ENCODE results near the gene SLC43A3.

The SLC43A3 gene

DNA sequence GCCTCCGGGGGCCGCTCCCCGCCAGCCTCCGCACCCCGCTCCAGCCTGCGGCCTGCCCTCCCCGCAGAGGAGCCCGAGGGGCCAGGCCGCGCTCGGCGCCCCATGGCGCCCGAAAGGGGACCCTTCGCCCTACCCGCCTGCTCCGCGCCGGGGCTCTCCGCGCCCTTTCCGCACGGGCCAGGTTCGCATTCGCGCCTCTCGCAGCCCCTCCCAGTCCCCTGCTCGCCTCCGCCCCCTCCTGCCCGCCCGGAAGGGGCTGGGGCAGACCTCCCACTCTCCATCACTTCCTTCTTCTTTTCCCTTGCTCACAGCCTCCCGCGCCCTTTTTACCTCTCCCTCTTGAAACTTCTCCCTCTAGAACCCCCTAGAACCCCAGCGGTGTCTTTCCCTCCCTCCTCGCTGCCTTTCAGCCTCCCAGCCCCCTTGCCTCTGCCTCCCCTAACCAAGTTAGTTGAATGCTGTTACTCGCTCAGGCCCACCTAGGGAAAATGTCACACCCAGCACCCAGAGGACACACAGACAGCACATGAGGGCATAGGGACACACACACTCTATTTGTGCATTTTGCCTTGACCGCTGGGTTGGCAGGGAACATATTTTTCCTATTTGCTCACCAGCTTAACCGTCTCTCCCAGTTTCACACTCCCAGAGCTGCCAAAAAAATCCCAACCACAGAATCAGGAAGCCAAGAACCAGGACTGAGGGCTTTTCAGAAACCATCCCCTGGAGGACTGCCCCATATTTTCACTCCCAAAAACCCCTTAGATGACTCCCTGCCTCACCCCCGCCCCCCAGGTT, at the start of gene SLC43A3:
SLC43A3 (minus strand) TSS at position 193 of the 798 bp plus-strand sequence. CDS start 949 bp downstream, outside the sequence.
- DNase-seq (ENCODE audit: extremely low spot score, insufficient read length, low read depth), result peak; percentile 51
- peak; percentile 92 for FAIRE-seq

DNA sequence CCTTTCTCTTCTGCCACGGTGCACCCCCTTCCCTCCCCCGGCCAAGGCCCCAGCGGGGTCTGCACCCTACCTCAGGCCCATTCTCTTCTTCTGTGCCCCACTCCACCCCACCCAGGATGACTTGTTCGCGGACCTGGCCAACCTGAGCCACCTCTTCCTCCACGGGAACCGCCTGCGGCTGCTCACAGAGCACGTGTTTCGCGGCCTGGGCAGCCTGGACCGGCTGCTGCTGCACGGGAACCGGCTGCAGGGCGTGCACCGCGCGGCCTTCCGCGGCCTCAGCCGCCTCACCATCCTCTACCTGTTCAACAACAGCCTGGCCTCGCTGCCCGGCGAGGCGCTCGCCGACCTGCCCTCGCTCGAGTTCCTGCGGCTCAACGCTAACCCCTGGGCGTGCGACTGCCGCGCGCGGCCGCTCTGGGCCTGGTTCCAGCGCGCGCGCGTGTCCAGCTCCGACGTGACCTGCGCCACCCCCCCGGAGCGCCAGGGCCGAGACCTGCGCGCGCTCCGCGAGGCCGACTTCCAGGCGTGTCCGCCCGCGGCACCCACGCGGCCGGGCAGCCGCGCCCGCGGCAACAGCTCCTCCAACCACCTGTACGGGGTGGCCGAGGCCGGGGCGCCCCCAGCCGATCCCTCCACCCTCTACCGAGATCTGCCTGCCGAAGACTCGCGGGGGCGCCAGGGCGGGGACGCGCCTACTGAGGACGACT, 49.3 kb upstream of the SLC43A3 start:
- FAIRE-seq, result peak; percentile 47
- DNase-seq (ENCODE audit: extremely low spot score, insufficient read length, low read depth), result no peak

- DNase-seq (ENCODE audit: extremely low spot score, insufficient read length, low read depth) (no peak), FAIRE-seq (peak; percentile 80)
These were observed 48.7 kb upstream of the SLC43A3 start for GRCh38 chr11:57475671-57476046.

GRCh38 chr11:57475191-57475590, 48.3 kb upstream of the SLC43A3 start:
- FAIRE-seq (no peak), DNase-seq (ENCODE audit: extremely low spot score, insufficient read length, low read depth) (no peak)

DNA sequence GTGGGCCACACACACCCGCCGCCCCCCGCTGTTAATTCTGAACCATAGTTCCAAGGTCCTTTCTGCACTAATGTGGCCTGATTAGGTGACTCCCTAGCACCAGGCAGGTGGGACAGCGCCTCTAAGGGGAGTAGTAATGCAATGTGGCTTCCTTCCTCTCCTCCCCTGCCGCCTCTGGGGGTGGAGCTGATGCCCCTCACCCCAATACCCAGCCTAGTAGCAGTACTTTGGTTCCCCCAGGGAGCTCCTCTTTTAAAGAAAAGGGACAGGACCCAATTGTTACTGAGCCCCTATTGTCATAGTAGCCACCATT, 47.8 kb upstream of the SLC43A3 start:
- no peak for DNase-seq (ENCODE audit: extremely low spot score, insufficient read length, low read depth)
- no peak for FAIRE-seq

- FAIRE-seq (no peak), DNase-seq (ENCODE audit: extremely low spot score, insufficient read length, low read depth) (no peak)
These were observed 47.3 kb upstream of the SLC43A3 start for GRCh38 chr11:57474017-57474802.

GRCh38 chr11:57473285-57473841, 46.4 kb upstream of the SLC43A3 start:
- no peak for FAIRE-seq
- no peak for DNase-seq (ENCODE audit: extremely low spot score, insufficient read length, low read depth)

DNA sequence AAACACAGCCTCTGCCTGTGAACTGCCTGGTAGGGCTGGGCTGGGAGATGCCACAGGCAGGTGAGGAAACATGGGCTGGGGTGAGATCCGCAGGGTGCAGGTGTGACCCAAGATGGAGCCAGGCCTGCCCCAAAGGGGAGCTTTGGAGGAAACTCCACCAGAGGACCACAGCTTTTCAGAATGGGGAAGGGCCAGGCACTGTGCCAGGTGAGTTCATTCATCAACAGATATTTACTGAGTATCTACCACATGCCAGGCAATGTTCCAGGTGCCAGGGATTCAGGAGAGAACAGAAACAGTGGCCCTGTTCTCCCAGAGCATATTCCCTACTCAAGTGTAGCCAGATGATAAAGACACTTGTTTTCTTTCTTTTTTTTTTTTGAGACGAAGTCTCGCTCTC, 44.6 kb upstream of the SLC43A3 start:
- DNase-seq (ENCODE audit: extremely low spot score, insufficient read length, low read depth), result no peak
- no peak for FAIRE-seq

- no peak for DNase-seq (ENCODE audit: extremely low spot score, insufficient read length, low read depth)
- no peak for FAIRE-seq
These were observed 42.3 kb upstream of the SLC43A3 start for GRCh38 chr11:57469268-57469667.

GRCh38 chr11:57468276-57468675, 41.4 kb upstream of the SLC43A3 start:
- no peak for DNase-seq (ENCODE audit: extremely low spot score, insufficient read length, low read depth)
- no peak for FAIRE-seq

DNA sequence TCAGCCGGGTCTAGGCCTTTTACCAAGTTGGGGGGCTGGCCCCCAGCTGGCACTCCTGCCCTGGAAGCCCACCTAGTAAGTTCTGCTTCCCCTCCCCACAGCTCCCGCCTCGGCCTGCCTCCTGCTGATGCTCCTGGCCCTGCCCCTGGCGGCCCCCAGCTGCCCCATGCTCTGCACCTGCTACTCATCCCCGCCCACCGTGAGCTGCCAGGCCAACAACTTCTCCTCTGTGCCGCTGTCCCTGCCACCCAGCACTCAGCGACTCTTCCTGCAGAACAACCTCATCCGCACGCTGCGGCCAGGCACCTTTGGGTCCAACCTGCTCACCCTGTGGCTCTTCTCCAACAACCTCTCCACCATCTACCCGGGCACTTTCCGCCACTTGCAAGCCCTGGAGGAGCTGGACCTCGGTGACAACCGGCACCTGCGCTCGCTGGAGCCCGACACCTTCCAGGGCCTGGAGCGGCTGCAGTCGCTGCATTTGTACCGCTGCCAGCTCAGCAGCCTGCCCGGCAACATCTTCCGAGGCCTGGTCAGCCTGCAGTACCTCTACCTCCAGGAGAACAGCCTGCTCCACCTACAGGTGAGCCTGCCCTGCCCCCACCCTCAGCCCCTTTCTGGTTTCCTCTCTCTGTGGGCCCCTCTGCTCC, 40.7 kb upstream of the SLC43A3 start:
- FAIRE-seq (no peak), DNase-seq (ENCODE audit: extremely low spot score, insufficient read length, low read depth) (no peak)

GRCh38 chr11:57466680-57467079, 39.8 kb upstream of the SLC43A3 start:
- DNase-seq (ENCODE audit: extremely low spot score, insufficient read length, low read depth) (no peak), FAIRE-seq (no peak)

GRCh38 chr11:57464539-57465181, 37.7 kb upstream of the SLC43A3 start:
- no peak for DNase-seq (ENCODE audit: extremely low spot score, insufficient read length, low read depth)
- no peak for FAIRE-seq

GRCh38 chr11:57463671-57464538, 37.0 kb upstream of the SLC43A3 start:
- no peak for FAIRE-seq
- no peak for DNase-seq (ENCODE audit: extremely low spot score, insufficient read length, low read depth)

GRCh38 chr11:57462597-57462996, 35.7 kb upstream of the SLC43A3 start:
- DNase-seq (ENCODE audit: extremely low spot score, insufficient read length, low read depth) (no peak), FAIRE-seq (no peak)

GRCh38 chr11:57461841-57462489, 35.0 kb upstream of the SLC43A3 start:
- DNase-seq (ENCODE audit: extremely low spot score, insufficient read length, low read depth) (no peak), FAIRE-seq (no peak)

DNA sequence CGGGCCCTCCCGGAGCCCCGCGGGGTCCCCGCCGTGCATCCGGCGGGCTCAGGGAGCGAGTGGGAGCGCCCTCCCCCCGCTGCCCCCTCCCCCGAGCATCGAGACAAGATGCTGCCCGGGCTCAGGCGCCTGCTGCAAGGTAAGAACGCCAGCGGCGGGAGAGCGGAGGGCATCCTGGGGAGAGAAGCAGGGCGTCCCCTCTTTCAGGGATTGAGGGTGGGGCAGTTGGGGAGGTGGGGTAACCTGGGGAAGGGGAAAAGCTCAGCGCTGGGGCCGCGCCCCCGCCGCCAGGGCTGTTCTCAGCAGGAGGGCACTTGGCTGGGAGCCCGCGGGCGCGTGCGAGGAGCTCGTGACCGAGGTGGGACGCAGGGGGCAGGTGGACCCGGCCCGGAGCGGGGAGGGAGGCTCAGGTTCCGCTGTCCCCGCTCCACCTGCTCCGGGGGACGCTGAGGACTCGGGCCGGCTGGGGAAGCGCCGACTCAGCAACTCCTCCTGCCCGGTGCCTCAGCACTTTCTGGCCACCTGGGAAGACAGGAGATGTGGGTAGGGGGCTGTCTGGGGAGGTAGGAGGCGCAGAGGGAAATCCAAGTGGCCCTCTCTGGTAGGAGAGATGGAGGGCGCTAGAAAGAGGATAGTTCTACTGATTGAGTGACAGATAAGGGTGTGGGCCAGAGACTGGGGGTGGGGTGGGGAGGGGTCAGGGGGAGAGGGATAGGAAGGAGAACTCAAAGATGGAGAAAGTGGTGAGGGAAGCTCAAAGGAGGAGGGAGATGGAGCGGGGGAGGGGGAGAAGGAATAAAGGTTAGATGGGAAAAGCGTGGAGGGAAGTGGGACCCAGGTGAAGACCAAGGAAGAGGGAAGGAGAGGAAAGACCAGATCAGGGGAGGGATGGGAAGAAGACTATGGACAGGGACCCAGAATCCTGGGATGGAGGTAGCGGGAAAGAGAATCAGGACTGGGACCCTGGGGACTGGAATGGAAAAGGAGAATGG, 34.1 kb upstream of the SLC43A3 start:
- FAIRE-seq (no peak), DNase-seq (ENCODE audit: extremely low spot score, insufficient read length, low read depth) (no peak)

Data from GM18507 (cell line).